ENCODE measurements around the gene VAV1.

The VAV1 gene

DNA sequence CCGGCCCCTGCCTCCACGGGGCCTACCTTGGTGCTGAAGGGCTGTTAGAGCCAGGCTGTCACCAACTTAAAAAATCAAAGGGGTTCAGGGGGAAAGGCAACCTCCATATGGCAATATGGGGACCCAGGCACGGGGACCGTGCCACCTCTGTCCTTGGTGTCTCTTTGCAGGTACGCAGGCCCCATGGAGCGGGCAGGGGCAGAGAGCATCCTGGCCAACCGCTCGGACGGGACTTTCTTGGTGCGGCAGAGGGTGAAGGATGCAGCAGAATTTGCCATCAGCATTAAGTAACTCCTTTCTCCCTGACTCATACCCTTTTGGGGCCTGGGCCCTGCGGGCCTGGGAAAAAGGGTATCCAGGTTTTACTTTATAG, 75.3 kb downstream of the VAV1 start:
- TF ChIP-seq, protein P1, sequence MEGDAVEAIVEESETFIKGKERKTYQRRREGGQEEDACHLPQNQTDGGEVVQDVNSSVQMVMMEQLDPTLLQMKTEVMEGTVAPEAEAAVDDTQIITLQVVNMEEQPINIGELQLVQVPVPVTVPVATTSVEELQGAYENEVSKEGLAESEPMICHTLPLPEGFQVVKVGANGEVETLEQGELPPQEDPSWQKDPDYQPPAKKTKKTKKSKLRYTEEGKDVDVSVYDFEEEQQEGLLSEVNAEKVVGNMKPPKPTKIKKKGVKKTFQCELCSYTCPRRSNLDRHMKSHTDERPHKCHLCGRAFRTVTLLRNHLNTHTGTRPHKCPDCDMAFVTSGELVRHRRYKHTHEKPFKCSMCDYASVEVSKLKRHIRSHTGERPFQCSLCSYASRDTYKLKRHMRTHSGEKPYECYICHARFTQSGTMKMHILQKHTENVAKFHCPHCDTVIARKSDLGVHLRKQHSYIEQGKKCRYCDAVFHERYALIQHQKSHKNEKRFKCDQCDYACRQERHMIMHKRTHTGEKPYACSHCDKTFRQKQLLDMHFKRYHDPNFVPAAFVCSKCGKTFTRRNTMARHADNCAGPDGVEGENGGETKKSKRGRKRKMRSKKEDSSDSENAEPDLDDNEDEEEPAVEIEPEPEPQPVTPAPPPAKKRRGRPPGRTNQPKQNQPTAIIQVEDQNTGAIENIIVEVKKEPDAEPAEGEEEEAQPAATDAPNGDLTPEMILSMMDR (IDR thresholded peaks at IDR 0.05; ENCODE audit: low read length) = no peak
- no peak for TF ChIP-seq EZH2 (IDR thresholded peaks at IDR 0.05; ENCODE audit: borderline replicate concordance, low read length)
- Histone ChIP-seq H3K4me2 (ENCODE audit: low read length) (no peak overlapping the region), H3K79me2 (ENCODE audit: insufficient read depth, low read length) (no peaks in the 10 kb centered on the region), H3K36me3 (ENCODE audit: insufficient read depth, low read length) (peaks cover 58% of the 10 kb centered on the region), H3K9me2 (ENCODE audit: low read depth, low read length) (no peaks in the 10 kb centered on the region), H3K4me1 (ENCODE audit: insufficient read depth, low read length, severe bottlenecking) (no peaks in the 10 kb centered on the region), H3F3A (ENCODE audit: insufficient read depth, low read length) (no peaks in the 10 kb centered on the region), H3K27me3 (ENCODE audit: insufficient read depth, low read length) (no peaks in the 10 kb centered on the region), H3K9ac (ENCODE audit: low read length) (no peak overlapping the region), H3K27ac (ENCODE audit: low read depth, low read length, poor library complexity, severe bottlenecking) (no peak overlapping the region), H2AFZ (ENCODE audit: low read length) (no peak overlapping the region), H3K4me3 (ENCODE audit: low read depth, low read length, poor library complexity, severe bottlenecking) (no peak overlapping the region), H4K20me1 (ENCODE audit: insufficient read depth, low read length) (no peaks in the 10 kb centered on the region), H3K9me3 (ENCODE audit: low read length) (no peaks in the 10 kb centered on the region)

DNA sequence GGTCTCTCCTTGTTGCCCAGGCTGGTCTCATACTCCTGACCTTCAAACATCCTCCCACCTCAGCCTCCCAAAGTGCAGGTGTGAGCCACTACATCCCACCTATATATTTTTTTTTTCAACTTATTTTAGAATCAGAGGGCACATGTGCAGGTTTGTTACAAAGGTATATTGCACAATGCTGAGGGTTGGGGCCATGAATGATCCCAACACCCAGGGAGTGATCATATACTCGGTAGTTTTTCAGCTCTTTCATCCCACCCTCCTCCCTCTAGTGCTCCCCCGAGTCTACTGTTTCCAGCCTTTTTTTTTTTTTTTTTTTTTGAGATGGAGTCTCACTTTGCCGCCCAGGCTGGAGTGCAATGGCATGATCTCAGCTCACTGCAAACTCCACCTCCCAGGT, 76.5 kb downstream of the VAV1 start:
- no peaks in the 10 kb centered on the region for H4K20me1 ChIP-seq (ENCODE audit: insufficient read depth, low read length)
- no peak overlapping the region for H3K9ac ChIP-seq (ENCODE audit: low read length)
- H3K4me1 ChIP-seq (ENCODE audit: insufficient read depth, low read length, severe bottlenecking) = no peaks in the 10 kb centered on the region
- TF ChIP-seq, protein P1 (IDR thresholded peaks at IDR 0.05; ENCODE audit: low read length) = no peak
- TF ChIP-seq EZH2 (IDR thresholded peaks at IDR 0.05; ENCODE audit: borderline replicate concordance, low read length) = no peak
- H3K9me3 ChIP-seq (ENCODE audit: low read length) = no peaks in the 10 kb centered on the region
- no peaks in the 10 kb centered on the region for H3K27me3 ChIP-seq (ENCODE audit: insufficient read depth, low read length)
- peaks cover 63% of the 10 kb centered on the region for H3K36me3 ChIP-seq (ENCODE audit: insufficient read depth, low read length)
- H2AFZ ChIP-seq (ENCODE audit: low read length) = no peak overlapping the region
- no peaks in the 10 kb centered on the region for H3F3A ChIP-seq (ENCODE audit: insufficient read depth, low read length)
- no peak overlapping the region for H3K27ac ChIP-seq (ENCODE audit: low read depth, low read length, poor library complexity, severe bottlenecking)
- H3K4me2 ChIP-seq (ENCODE audit: low read length) = no peak overlapping the region
- no peaks in the 10 kb centered on the region for H3K9me2 ChIP-seq (ENCODE audit: low read depth, low read length)
- H3K4me3 ChIP-seq (ENCODE audit: low read depth, low read length, poor library complexity, severe bottlenecking) = no peak overlapping the region
- no peaks in the 10 kb centered on the region for H3K79me2 ChIP-seq (ENCODE audit: insufficient read depth, low read length)

DNA sequence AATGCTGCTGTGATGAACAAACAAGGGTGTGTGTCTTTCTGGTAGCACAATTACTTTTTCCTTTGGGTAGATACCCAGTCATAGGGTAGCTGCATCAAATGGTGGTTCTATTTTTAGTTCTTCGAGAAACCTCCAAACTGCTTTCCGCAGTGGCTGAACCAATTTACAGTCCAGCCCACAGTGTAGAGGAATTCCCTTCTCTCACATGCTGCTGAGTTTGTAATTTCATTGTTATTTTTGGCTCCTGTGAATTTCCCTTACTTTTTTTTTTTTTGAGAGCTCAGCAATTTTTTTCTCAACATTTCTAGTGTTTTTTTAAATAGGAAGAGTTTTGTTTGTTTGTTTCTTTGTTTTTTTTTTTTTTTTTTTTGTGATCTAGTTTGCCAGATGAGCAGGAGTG, 77.4 kb downstream of the VAV1 start:
- Histone ChIP-seq H3K4me2 (ENCODE audit: low read length) (no peak overlapping the region), H3K27ac (ENCODE audit: low read depth, low read length, poor library complexity, severe bottlenecking) (no peak overlapping the region), H3K79me2 (ENCODE audit: insufficient read depth, low read length) (no peaks in the 10 kb centered on the region), H3K4me3 (ENCODE audit: low read depth, low read length, poor library complexity, severe bottlenecking) (no peak overlapping the region), H3K36me3 (ENCODE audit: insufficient read depth, low read length) (peaks cover 67% of the 10 kb centered on the region), H3K9me2 (ENCODE audit: low read depth, low read length) (no peaks in the 10 kb centered on the region), H3K9ac (ENCODE audit: low read length) (no peak overlapping the region), H3K27me3 (ENCODE audit: insufficient read depth, low read length) (no peaks in the 10 kb centered on the region), H3F3A (ENCODE audit: insufficient read depth, low read length) (no peaks in the 10 kb centered on the region), H4K20me1 (ENCODE audit: insufficient read depth, low read length) (no peaks in the 10 kb centered on the region), H3K4me1 (ENCODE audit: insufficient read depth, low read length, severe bottlenecking) (no peaks in the 10 kb centered on the region), H2AFZ (ENCODE audit: low read length) (no peak overlapping the region), H3K9me3 (ENCODE audit: low read length) (no peaks in the 10 kb centered on the region)
- TF ChIP-seq, protein P1 (IDR thresholded peaks at IDR 0.05; ENCODE audit: low read length) = no peak
- no peak for TF ChIP-seq EZH2 (IDR thresholded peaks at IDR 0.05; ENCODE audit: borderline replicate concordance, low read length)
